Measurements from ENCODE around the gene MAML2.

- TF ChIP-seq, protein P1, sequence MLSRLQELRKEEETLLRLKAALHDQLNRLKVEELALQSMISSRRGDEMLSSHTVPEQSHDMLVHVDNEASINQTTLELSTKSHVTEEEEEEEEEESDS (CRISPR knock-in tag; IDR thresholded peaks at IDR 0.05; ENCODE audit: borderline replicate concordance), result no peak
- no peak for TF ChIP-seq ZNF274 (CRISPR knock-in tag; IDR thresholded peaks at IDR 0.05)
- TF ChIP-seq NFIC (IDR thresholded peaks at IDR 0.05; ENCODE audit: low read length), result no peak
- no peak for TF ChIP-seq ZBTB21 (CRISPR knock-in tag; IDR thresholded peaks at IDR 0.05)
- TF ChIP-seq TRIM24 (CRISPR knock-in tag; IDR thresholded peaks at IDR 0.05), result no peak
- TF ChIP-seq PCBP2 (optimal IDR thresholded peaks at IDR 0.05; ENCODE audit: low read depth, low read length, poor library complexity, severe bottlenecking), result no peak
- TF ChIP-seq SRF (IDR thresholded peaks at IDR 0.05; ENCODE audit: low read depth, low read length), result no peak
These were observed 163.1 kb downstream of the MAML2 start for GRCh38 chr11:96179905-96180304.
